SHP77 treated with DMSO at 0.1 percent for 48 hours (cell line): ENCODE results near the gene OMA1.
A peak's percentile ranks its signal among the peaks of the same experiment; 100 is the strongest.
"Not testable (repeated sequence)": the region's sequence is repeated elsewhere in the genome, so short reads cannot be mapped to it uniquely, and the experiment has no call there.

Source experiments
- DNase-seq: peaks from one replicate; lab custom pipeline; 2025; lab: John Stamatoyannopoulos, UW

Gene OMA1

GRCh38 chr1:58528518-58528917 is 18.0 kb downstream of the OMA1 start:
- DNase-seq, result no peak

DNA sequence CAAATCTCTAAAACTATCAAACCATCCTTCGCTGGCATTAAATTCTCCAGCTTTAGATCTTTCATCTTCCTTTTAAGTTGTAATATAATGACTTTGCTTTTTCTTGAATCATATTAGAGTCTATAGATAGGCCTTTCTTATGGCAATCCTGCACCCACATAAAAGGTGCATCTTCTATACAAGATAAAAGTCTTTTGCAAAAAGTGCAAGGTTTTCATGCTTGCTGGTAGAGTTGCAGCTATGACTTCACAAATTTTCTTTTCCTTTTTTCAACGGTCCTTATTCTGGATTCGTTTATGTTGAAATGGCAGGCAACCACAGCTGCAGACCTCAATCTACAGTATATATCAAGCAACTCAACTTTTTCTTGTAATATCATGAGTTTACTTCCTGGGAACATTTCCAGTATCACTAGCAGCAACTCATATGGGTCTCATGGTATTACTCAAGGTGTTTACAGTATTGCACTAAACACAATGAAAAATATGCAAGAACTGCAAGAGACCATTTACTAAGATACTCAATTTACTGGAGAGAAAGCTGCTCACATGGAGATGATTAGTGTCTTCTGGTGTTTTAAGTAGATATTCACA is 22.1 kb downstream of the OMA1 start:
- DNase-seq, result no peak

DNA sequence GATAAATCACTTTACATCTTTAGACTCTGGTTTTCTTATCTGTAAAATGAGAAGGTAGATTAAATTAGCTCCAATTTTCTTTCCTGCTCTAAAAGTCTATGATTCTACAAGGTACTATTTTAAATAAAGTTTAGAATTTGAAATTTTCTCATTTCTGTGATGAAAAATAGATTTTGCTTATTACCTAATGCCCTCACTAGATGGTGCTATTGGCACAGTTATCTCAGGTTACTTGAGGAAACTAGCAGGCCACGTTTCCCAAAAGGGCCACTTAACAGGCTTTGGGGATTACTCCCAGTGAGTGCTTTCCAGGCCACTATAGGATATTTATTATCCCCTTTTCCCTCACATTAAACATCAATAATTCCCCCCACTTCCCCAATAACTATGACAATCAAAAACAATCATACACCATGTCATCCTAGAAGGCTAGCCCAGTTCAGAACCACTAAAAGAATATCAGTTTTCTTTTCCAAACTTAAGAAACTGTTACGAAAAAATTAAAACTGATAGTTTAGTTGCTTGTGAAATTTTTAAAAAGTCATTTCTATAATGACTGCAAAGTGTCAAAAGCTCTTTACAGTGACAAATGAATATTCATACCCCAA is 30.6 kb downstream of the OMA1 start:
- DNase-seq, result peak; percentile 45

DNA sequence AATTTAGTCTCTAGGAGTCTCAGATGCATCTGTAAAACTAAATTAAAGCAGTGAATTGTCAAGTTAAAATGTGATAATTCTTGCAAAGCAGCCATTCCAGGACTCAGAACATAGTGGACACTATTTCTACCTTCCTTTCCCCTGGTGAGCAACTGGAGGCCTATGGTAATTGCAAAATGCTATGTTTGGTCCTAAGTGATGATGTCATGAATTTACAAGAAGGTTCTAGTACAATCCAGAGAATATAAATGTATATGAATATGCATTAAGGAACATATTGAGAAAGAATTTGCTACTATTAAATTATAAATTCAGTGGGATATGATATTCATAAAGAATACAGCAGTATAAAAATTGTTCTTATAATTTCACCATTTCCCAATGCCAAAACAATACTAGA is 32.6 kb downstream of the OMA1 start:
- no peak for DNase-seq

DNA sequence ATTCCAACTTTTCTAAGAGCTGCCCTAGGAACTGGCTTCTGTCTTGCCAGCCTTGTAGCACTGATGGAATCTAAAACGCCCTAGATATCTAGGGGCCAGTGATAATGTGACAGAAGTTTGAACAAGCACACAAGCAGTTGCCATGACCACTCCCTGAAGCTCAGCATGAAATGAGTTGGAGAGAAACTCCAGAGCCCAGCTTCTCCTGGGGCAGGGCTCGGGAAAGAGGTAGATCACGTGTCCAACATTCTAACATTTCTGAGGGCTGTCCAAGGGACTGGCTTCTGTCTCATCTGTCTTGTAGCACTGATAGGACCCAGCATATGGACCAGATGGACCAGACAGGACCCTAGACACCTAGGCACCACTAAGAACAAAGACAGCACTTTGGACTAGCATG is 37.9 kb downstream of the OMA1 start:
- no peak for DNase-seq

- no peak for DNase-seq
Observed at GRCh38 chr1:58505286-58505685, 41.2 kb downstream of the OMA1 start.

GRCh38 chr1:58502519-58502918 is 44.0 kb downstream of the OMA1 start:
- no peak for DNase-seq

- peak; percentile 41 for DNase-seq
Observed at GRCh38 chr1:58500043-58500442, 46.5 kb downstream of the OMA1 start.

GRCh38 chr1:58497499-58497898 is 49.0 kb downstream of the OMA1 start:
- no peak for DNase-seq

DNA sequence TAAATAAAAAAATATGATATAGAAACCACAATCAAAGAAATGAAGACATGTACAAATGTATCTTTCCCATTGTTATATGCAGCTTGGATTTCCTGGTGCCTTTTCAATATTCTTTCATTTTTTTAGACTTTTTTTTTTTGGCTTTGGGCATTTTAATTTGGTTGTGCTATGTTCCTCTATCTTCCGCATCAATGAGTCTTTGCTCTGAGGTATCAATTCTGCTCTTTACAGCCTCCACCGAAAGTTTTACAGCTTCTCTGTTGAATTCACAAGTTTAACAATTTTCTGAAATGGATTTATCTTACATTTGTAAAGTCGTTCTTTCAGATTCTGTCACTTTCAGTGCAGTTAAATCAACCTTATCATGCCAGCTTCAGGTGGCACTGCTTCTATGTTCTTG is 50.5 kb downstream of the OMA1 start:
- DNase-seq, result no peak

DNA sequence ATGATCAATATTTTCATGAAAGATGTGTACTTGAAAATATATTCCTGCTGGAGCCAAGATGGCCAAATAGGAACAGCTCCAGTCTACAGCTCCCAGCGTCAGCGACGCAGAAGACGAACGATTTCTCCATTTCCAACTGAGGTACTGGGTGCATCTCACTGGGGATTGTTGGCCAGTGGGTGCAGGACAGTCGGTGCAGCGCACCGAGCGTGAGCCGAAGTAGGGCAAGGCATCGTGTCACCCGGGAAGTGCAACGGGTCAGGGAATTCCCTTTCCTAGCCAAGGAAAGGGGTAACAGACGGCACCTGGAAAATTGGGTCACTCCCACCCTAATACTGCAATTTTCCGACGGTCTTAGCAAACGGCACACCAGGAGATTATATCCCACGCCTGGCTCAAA is 57.6 kb downstream of the OMA1 start:
- DNase-seq, result not testable (repeated sequence)

DNA sequence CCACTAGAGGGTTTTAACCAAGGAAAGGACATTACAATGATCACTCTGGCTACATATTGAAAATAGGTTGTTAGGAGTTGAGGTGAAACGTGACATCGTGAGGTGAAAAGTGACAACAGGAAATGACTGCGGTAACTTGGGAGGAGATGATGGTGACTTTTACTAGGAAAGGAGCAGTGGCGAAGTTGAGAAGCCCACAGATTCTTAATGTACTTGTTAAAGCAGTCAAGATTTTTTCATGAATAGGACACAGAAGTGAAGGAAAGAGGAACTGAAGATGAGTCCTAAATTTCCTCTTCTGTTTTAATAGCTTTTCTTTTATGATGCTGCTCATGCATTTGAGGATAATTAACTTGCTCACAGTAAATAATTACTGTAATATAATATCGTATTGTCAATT is 59.5 kb downstream of the OMA1 start:
- no peak for DNase-seq

GRCh38 chr1:58481962-58482361 is 64.6 kb downstream of the OMA1 start:
- no peak for DNase-seq

GRCh38 chr1:58480191-58480590 is 66.3 kb downstream of the OMA1 start:
- no peak for DNase-seq

- no peak for DNase-seq
Observed at GRCh38 chr1:58477390-58477789, 69.1 kb downstream of the OMA1 start.

GRCh38 chr1:58476179-58476578 is 70.3 kb downstream of the OMA1 start:
- DNase-seq, result no peak

- DNase-seq, result no peak
Observed at GRCh38 chr1:58469476-58469875, 77.0 kb downstream of the OMA1 start.

- DNase-seq, result no peak
Observed at GRCh38 chr1:58469016-58469415, 77.5 kb downstream of the OMA1 start.

GRCh38 chr1:58468612-58469011 is 77.9 kb downstream of the OMA1 start:
- no peak for DNase-seq

DNA sequence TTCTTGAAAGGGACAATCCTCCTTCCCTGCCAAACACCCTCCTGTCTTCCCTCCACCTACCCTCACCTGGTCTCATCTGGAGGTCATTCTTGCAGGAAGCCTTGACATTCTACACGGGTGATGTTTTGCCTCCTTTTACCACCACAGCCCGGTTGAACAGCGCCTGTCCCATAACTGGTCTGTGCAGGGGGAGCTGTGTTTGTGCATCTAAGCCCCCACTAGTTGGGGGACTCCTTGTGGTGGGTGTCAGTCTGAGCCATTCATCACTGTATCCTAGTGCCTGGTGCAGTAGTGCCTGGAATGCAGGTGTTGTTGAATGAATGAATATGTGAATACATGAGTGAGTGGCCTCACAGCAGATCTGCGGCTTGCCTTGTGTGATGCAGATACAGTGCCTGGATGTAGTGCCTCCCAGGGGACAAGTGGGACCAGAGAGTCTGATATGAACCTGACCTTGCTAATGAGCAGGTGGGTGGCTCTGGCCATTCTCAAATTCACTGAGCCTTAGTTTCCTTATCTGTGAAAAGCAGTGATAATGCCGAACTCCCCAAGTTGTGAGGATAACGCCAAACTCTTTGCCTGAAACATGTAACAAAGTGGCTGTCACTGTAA is 79.8 kb downstream of the OMA1 start:
- DNase-seq, result no peak

- no peak for DNase-seq
Observed at GRCh38 chr1:58465825-58466629, 80.5 kb downstream of the OMA1 start.

DNA sequence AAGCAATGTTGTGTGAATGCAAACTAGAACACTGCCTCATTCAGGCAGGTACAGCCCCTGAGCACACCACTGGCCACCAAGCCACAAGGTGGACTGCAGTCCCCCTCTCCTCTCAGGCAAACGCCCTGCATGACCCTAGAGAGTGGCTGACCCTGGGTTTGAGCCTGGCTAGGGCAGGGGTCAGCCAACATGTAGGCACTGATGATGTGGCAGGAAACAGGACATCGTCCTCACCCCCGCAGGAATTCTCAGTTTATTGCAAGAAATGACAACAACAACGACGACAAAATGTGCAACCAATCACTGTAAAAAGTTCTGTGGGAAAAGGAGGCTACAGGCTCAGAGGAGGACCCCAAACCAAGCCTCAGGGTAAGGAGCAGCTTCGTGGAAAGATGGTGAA is 81.3 kb downstream of the OMA1 start:
- no peak for DNase-seq

GRCh38 chr1:58460469-58460868 is 86.1 kb downstream of the OMA1 start:
- no peak for DNase-seq
